ENCODE measurements around the gene COX15.

COX15 gene

DNA sequence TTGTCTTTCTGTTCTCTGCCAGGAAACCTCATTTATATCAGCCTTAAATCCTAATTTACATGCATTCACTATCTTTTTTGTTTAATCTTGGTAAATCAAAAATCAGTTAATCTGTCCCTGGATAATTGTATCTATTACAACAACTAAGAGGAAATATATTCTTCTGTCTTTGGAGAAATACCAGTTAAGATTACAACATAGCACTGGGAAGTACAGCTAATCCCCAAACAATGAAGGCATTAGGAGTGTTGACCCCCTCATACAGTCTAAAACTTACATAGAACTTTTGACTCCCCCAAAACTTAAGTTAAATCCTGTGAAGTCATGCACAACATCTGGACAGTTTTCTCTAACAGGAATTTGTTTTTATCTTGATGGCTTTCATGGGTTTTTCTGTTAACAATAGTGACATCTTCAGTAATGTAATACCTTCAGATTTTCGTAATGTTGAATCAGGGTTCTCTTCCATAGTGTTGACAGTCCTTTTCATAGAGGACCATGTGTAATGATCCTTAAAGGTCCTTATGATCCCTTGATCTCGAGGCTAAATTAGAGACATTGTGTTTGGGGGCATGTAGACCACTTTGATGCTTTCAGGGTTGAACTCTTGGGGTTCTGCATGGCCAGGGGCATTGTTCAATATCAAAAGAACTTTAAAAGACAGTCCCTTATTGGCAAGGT lies 26.4 kb upstream of the COX15 start:
- Histone ChIP-seq H3K4me3 (ENCODE audit: low read length) (no peak overlapping the region), H3K4me1 (ENCODE audit: control insufficient read depth, low read length) (peaks cover 21% of the 10 kb centered on the region), H3K27me3 (ENCODE audit: control insufficient read depth, low read length) (no peaks in the 10 kb centered on the region), H3F3A (ENCODE audit: control insufficient read depth, insufficient read depth) (no peaks in the 10 kb centered on the region), H3K9me3 (ENCODE audit: control insufficient read depth, insufficient read depth, low read length) (no peaks in the 10 kb centered on the region), H3K27ac (ENCODE audit: low read depth, low read length) (no peak overlapping the region), H3K4me2 (ENCODE audit: low read length) (no peak overlapping the region), H3K36me3 (ENCODE audit: control insufficient read depth, low read length) (peaks cover 67% of the 10 kb centered on the region), H3K79me2 (ENCODE audit: control insufficient read depth, low read length) (no peaks in the 10 kb centered on the region), H3K9me2 (replicated peaks; ENCODE audit: control insufficient read depth, low read length) (no peaks in the 10 kb centered on the region), H4K20me1 (ENCODE audit: control insufficient read depth, insufficient read depth, low read depth, low read length) (no peaks in the 10 kb centered on the region)
- no peak for TF ChIP-seq EZH2phosphoT487 (IDR thresholded peaks at IDR 0.05; ENCODE audit: borderline replicate concordance, low read length)
- TF ChIP-seq, protein P1, sequence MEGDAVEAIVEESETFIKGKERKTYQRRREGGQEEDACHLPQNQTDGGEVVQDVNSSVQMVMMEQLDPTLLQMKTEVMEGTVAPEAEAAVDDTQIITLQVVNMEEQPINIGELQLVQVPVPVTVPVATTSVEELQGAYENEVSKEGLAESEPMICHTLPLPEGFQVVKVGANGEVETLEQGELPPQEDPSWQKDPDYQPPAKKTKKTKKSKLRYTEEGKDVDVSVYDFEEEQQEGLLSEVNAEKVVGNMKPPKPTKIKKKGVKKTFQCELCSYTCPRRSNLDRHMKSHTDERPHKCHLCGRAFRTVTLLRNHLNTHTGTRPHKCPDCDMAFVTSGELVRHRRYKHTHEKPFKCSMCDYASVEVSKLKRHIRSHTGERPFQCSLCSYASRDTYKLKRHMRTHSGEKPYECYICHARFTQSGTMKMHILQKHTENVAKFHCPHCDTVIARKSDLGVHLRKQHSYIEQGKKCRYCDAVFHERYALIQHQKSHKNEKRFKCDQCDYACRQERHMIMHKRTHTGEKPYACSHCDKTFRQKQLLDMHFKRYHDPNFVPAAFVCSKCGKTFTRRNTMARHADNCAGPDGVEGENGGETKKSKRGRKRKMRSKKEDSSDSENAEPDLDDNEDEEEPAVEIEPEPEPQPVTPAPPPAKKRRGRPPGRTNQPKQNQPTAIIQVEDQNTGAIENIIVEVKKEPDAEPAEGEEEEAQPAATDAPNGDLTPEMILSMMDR (IDR thresholded peaks at IDR 0.05; ENCODE audit: low read depth, low read length, poor library complexity, severe bottlenecking): no peak

DNA sequence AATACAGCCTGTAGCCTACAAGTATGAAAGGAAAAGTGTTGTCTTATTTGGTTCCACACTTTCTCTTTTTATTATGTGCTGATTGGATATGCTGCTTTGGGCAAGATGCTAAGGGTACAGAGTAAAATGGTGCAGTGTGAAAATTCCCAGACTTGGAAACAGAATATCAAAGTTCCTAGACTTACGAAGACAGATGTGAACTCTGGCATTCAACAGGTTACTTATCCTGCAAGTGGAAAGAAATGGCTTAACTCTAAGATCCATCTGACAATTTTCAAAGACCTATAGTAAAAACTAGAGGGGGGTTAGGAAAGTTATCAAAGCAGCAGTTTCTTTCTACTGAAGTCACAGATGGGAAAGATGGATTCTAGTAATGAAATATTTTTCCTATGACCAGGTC lies 24.2 kb upstream of the COX15 start:
- no peaks in the 10 kb centered on the region for H3K27me3 ChIP-seq (ENCODE audit: control insufficient read depth, low read length)
- peaks cover 85% of the 10 kb centered on the region for H3K36me3 ChIP-seq (ENCODE audit: control insufficient read depth, low read length)
- peak overlapping the region; percentile 46 for H3K4me2 ChIP-seq (ENCODE audit: low read length)
- H4K20me1 ChIP-seq (ENCODE audit: control insufficient read depth, insufficient read depth, low read depth, low read length): no peaks in the 10 kb centered on the region
- H3K79me2 ChIP-seq (ENCODE audit: control insufficient read depth, low read length): no peaks in the 10 kb centered on the region
- H3K27ac ChIP-seq (ENCODE audit: low read depth, low read length): no peak overlapping the region; the same call in 1 of the 2 replicates
- H3K9me3 ChIP-seq (ENCODE audit: control insufficient read depth, insufficient read depth, low read length): no peaks in the 10 kb centered on the region
- peak overlapping the region; percentile 30 for H3K4me3 ChIP-seq (ENCODE audit: low read length)
- no peaks in the 10 kb centered on the region for H3K9me2 ChIP-seq (replicated peaks; ENCODE audit: control insufficient read depth, low read length)
- TF ChIP-seq, protein P1 (IDR thresholded peaks at IDR 0.05; ENCODE audit: low read depth, low read length, poor library complexity, severe bottlenecking): no peak
- no peak for TF ChIP-seq EZH2phosphoT487 (IDR thresholded peaks at IDR 0.05; ENCODE audit: borderline replicate concordance, low read length)
- H3F3A ChIP-seq (ENCODE audit: control insufficient read depth, insufficient read depth): no peaks in the 10 kb centered on the region
- peaks cover 21% of the 10 kb centered on the region for H3K4me1 ChIP-seq (ENCODE audit: control insufficient read depth, low read length)

DNA sequence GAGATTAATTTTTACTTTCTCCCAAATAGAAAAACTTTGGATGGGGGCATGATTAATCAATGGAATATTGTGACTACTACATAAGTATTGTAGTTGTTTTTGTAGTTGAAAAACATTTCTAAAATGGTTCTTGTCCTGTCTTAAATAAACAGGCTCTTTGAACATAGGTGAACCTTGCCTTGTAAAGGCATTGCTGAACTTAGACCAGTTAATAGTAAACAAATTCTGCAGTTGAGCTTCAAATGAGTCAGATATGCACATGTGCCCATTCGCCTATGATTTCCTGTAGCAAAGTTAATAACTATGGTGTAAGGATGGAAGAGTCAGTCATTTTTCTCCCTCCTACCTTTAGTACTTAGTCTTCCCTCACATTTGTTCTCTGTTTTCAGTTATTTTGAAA lies 22.7 kb upstream of the COX15 start:
- no peaks in the 10 kb centered on the region for H4K20me1 ChIP-seq (ENCODE audit: control insufficient read depth, insufficient read depth, low read depth, low read length)
- H3K9me2 ChIP-seq (replicated peaks; ENCODE audit: control insufficient read depth, low read length): no peaks in the 10 kb centered on the region
- H3K4me2 ChIP-seq (ENCODE audit: low read length): no peak overlapping the region
- H3K79me2 ChIP-seq (ENCODE audit: control insufficient read depth, low read length): no peaks in the 10 kb centered on the region
- no peak overlapping the region for H3K27ac ChIP-seq (ENCODE audit: low read depth, low read length)
- H3K4me3 ChIP-seq (ENCODE audit: low read length): no peak overlapping the region
- no peak for TF ChIP-seq EZH2phosphoT487 (IDR thresholded peaks at IDR 0.05; ENCODE audit: borderline replicate concordance, low read length)
- TF ChIP-seq, protein P1 (IDR thresholded peaks at IDR 0.05; ENCODE audit: low read depth, low read length, poor library complexity, severe bottlenecking): no peak
- H3F3A ChIP-seq (ENCODE audit: control insufficient read depth, insufficient read depth): no peaks in the 10 kb centered on the region
- no peaks in the 10 kb centered on the region for H3K27me3 ChIP-seq (ENCODE audit: control insufficient read depth, low read length)
- H3K36me3 ChIP-seq (ENCODE audit: control insufficient read depth, low read length): peaks cover 90% of the 10 kb centered on the region
- peaks cover 21% of the 10 kb centered on the region for H3K4me1 ChIP-seq (ENCODE audit: control insufficient read depth, low read length)
- H3K9me3 ChIP-seq (ENCODE audit: control insufficient read depth, insufficient read depth, low read length): no peaks in the 10 kb centered on the region

Measured in DOHH2 (cell line).